ENCODE data around the gene XPR1. TPM values are rescaled to one million over a fixed set of nuclear protein-coding genes. Genes with fewer than 3 reads are reported as not detected.

XPR1 gene
- total RNA-seq, 4 donors from 2014 or later, result 10.0 to 29.7 (median 26.2) TPM

GRCh38 chr1:180912801-180913565 is 281.2 kb downstream of the XPR1 start, which contains the start of gene KIAA1614:
KIAA1614 (plus strand) TSS chr1:180912897; CDS start chr1:180913244, 347 bp downstream.
- H3K27me3 ChIP-seq, result no peaks in the 10 kb centered on the region
- H3K36me3 ChIP-seq, result no peaks in the 10 kb centered on the region
- TF ChIP-seq CTCF (IDR thresholded peaks at IDR 0.05) (peak in 1 of 4 experiments; percentile 2), POLR2A (IDR thresholded peaks at IDR 0.05) (no peak)
- H3K4me1 ChIP-seq, result no peaks in the 10 kb centered on the region
- peak; percentile 31 to 62 for DNase-seq
- intact Hi-C loops (cut with DNase I; ENCODE audit: low total_unique reads), result no loop called here
- peak within 1 kb of the TSS; percentile 89 to 96 for H3K27ac ChIP-seq
- no peaks in the 10 kb centered on the region for H3K9me3 ChIP-seq
- peak within 1 kb of the TSS; percentile 27 to 67 for H3K4me3 ChIP-seq

- no peak for TF ChIP-seq POLR2A (IDR thresholded peaks at IDR 0.05)
- TF ChIP-seq CTCF (IDR thresholded peaks at IDR 0.05), result no peak
- no peaks in the 10 kb centered on the region for H3K9me3 ChIP-seq
- H3K4me1 ChIP-seq, result no peaks in the 10 kb centered on the region
- no peaks in the 10 kb centered on the region for H3K36me3 ChIP-seq
- intact Hi-C loops (cut with DNase I; ENCODE audit: low total_unique reads), result no loop called here
- H3K27me3 ChIP-seq, result no peaks in the 10 kb centered on the region
- no peak for DNase-seq
- no peak overlapping the region for H3K27ac ChIP-seq
- H3K4me3 ChIP-seq, result no peak overlapping the region
Measured at GRCh38 chr1:180915426-180915965, 283.7 kb downstream of the XPR1 start.

GRCh38 chr1:180916012-180916770 is 284.4 kb downstream of the XPR1 start:
- no peak overlapping the region for H3K4me3 ChIP-seq
- no peaks in the 10 kb centered on the region for H3K27me3 ChIP-seq
- no peak for TF ChIP-seq CTCF (IDR thresholded peaks at IDR 0.05)
- TF ChIP-seq POLR2A (IDR thresholded peaks at IDR 0.05), result no peak
- H3K4me1 ChIP-seq, result no peaks in the 10 kb centered on the region
- H3K36me3 ChIP-seq, result no peaks in the 10 kb centered on the region
- intact Hi-C loops (cut with DNase I; ENCODE audit: low total_unique reads), result no loop called here
- H3K9me3 ChIP-seq, result no peaks in the 10 kb centered on the region
- DNase-seq, result no peak
- H3K27ac ChIP-seq, result no peak overlapping the region

GRCh38 chr1:180916771-180917170 is 284.9 kb downstream of the XPR1 start:
- no peaks in the 10 kb centered on the region for H3K4me1 ChIP-seq
- H3K27ac ChIP-seq, result no peak overlapping the region
- H3K4me3 ChIP-seq, result no peak overlapping the region
- TF ChIP-seq CTCF (IDR thresholded peaks at IDR 0.05), result no peak
- TF ChIP-seq POLR2A (IDR thresholded peaks at IDR 0.05), result no peak
- H3K27me3 ChIP-seq, result no peaks in the 10 kb centered on the region
- no peaks in the 10 kb centered on the region for H3K36me3 ChIP-seq
- H3K9me3 ChIP-seq, result no peaks in the 10 kb centered on the region
- intact Hi-C loops (cut with DNase I; ENCODE audit: low total_unique reads), result no loop called here
- no peak for DNase-seq

Measured in uterus (tissue), 4 donors.